ENCODE measurements around the gene IFT25.
"Not testable (repeated sequence)": the region's sequence is repeated elsewhere in the genome, so short reads cannot be mapped to it uniquely, and the experiment has no call there.

The IFT25 gene

GRCh38 chr1:53945433-53946251 is at the start of gene IFT25:
TSS of gene IFT25 (minus strand) at chr1:53945699. CDS start at chr1:53940082, 5,617 bp downstream.
- peak; percentile 88 to 93 for DNase-seq

DNA sequence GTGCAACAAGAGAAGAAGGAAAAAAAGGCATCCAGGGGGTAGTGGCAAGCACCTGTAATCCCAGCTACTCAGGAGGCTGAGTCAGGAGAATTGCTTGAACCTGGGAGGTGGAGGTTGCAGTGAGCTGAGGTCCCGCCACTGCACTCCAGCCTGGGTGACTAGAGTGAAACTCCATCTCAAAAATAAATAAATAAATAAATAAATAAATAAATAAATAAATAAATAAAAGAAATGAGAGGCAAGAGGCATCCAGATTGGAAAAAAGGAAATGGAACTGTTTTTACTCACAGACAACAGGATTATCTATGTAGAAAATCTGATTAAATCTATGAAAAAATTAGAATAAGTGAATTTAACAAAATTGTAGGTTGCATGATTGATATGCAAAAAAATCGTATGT is 49.0 kb upstream of the IFT25 start:
- DNase-seq, result not testable (repeated sequence)

DNA sequence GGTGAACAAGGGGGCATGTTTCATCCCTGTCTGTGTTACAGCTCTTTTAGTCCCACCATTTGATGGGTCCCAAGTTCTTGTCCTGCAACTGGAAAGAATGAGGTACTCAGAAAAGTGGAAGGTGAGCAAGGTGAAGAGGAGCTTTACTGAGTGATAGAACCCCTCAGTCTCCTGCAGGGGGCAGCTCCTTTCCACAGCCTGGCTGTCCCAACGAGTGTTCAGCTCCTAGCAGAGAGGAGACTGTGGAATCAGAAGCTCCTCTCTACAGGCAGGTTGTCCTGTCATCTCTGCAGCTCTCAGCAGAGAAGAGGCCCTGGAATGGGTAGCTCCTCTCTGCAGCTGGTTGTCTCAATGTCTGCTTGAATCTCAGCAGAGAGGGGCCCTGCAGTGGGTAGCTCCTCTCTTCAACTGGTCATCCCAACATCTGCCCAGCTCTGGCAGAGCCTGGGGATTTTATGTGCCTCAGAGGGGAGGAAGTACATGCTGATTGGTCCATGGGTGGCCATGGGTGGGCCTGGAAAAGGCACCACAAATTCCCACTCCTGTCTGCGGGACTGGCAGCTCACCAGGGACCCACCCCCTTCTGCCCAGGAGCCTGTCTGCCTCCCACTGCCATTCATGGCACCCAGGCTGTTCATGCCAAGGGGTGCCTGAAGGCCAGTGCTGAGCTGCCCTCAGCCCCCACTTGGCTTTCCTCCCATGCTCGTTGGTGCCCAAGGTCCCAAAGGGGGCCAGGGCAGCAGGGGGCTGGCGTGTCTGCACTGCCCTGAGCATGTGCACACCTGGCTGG is 46.8 kb upstream of the IFT25 start:
- DNase-seq, result no peak

GRCh38 chr1:53987880-53988279 is 42.4 kb upstream of the IFT25 start:
- no peak for DNase-seq

DNA sequence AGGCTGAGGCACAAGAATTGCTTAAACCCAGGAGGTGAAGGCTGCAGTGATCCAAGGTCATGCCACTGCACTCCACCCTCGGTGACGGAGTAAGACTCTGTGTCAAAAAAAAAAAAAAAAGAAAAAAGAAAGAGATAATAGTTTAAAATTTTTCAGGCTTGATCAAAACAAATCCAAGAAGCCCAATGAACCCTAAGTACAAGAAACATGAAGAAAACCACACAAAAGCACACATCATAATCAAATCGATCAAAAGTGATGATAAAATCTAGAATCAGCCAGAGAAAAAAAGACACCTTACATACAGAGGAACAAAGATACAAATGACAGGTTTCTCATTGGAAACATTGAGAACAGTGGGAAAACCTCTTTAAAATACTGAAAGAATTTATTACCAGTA is 41.0 kb upstream of the IFT25 start:
- no peak for DNase-seq

DNA sequence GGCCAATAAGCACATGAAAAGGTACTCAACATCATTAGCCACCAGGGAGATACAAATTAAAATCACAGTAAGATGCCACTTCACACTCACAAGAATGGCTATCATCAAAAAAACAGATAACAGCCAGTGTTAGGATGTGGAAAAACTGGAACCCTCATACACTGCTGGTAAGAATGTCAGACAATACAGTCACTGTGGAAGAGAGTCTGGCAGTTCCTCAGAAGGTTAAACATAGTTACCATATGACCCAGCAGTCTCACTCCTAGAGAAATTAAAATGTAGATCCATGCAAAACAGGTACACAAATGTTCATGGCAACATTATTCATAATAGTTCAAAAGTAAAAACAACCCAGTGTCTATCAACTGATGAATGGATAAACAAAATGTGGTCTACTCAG is 39.2 kb upstream of the IFT25 start:
- no peak for DNase-seq

GRCh38 chr1:53982763-53983104 is 37.2 kb upstream of the IFT25 start:
- no peak for DNase-seq

- peak; percentile 8 to 26 for DNase-seq
Observed at GRCh38 chr1:53982034-53982762, 36.7 kb upstream of the IFT25 start.

- DNase-seq, result no peak
Observed at GRCh38 chr1:53981220-53981619, 35.7 kb upstream of the IFT25 start.

GRCh38 chr1:53979712-53980450 is 34.4 kb upstream of the IFT25 start:
- DNase-seq, result no peak

- no peak for DNase-seq
Observed at GRCh38 chr1:53975861-53976260, 30.4 kb upstream of the IFT25 start.

DNA sequence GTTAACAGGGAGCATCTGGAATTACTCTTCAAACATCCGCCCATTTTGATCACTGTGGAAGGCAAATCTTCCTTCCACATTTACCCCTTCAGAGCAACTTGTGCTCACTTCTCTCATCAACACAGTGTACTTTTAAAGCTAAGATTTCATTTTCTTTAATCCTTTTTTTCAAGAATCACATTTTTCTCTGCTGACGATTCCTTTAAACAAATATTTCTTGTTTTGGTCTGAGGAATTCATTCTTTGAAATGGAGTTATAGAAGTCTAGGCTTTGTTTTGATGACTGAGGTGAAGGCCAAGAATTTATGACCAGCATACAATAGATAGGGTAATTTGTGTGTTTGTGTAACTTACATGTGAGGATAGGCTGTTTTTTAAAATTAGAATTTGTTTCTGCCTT is 26.2 kb upstream of the IFT25 start:
- no peak for DNase-seq

DNA sequence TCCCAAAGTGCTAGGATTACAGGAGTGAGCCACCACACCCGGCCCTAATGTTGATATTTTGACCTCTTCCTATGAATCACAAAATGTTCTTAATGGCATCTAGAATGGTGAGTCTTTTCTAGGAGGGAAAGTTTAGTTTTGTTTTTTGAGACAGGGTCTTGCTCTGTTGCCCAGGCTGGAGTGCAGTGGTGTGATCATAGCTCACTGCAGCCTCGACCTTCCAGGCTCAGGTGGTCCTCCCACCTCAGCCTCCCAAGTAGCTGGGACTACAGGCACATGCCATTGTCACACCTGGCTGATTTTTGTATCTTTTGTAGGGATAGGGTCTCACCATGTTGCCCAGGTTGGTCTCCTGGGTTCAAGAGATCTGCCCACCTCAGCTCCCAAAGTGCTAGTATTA is 23.8 kb upstream of the IFT25 start:
- DNase-seq, result not testable (repeated sequence)

- peak; percentile 14 to 64 for DNase-seq
Observed at GRCh38 chr1:53968125-53968513, 22.6 kb upstream of the IFT25 start.

- no peak for DNase-seq
Observed at GRCh38 chr1:53967409-53968124, 22.1 kb upstream of the IFT25 start.

DNA sequence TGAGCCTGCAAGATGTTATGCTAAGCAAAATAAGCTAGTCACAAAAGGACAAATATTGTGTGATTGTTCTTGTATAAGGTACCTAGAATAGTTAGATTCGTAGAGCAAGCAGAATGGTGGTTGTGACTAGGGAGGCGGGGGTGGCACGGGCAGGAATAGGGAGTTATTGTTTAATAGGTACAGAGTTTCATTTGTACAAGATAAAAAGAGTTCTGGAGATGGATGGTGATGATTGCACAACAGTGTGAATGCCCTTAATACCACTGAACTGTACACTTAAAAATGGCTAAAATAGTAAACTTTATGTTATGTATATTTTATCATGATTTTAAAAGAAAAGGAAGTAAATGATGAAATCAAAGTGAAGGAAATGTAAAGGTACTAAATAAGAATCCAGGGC is 21.3 kb upstream of the IFT25 start:
- no peak for DNase-seq

GRCh38 chr1:53964109-53964508 is 18.6 kb upstream of the IFT25 start:
- no peak for DNase-seq

DNA sequence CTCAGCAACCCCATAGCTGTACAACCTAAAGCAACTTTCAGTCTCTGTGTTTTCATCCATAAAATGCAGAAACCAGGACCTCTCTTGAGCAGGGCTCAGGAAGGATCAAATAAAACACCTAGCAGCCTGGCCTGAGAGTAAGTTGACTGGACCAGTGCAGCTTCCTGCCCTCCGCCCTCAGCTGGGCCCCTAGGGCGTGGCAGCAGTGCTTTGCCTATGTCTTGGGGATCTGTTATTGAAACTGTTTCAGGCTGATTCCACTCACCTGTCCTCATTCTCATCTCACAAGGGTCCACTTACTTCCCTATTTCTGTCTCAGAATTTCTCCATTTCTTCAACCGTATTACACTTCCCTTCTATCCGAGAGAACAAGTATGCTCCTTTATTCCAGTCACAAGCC is 18.0 kb upstream of the IFT25 start:
- DNase-seq, result no peak

DNA sequence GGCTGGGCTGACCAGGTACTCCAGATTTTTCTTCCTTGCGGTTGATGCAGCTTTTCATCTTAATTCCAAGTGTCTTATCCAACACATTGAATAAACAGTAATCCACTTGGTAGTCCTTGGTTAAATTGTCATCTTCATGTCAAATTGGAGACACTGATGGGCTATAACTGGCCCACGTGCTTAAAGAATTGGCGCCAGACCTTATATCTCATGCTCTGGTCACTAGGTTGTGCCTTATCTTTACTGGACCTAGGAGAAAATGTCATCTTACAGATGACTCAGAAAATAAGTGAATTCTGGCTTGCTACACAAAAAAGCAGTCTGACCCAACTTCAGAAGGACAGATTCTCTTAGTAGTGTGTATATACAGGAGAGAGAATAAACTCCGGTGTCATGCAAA is 16.9 kb upstream of the IFT25 start:
- DNase-seq, result no peak

- peak in 1 of 2 experiments; percentile 15 for DNase-seq
Observed at GRCh38 chr1:53959664-53960250, 14.3 kb upstream of the IFT25 start.

GRCh38 chr1:53957194-53957818 is 11.8 kb upstream of the IFT25 start:
- peak in 1 of 2 experiments; percentile 46 for DNase-seq
